Dermis microvascular lymphatic vessel endothelial cell (primary cell): ENCODE measurements around the gene KIF11. TPM values are rescaled to one million over a fixed set of nuclear protein-coding genes. Genes with fewer than 3 reads are reported as not detected.
A peak's percentile ranks its signal among the peaks of the same experiment; 100 is the strongest.
"Not testable (repeated sequence)": the region's sequence is repeated elsewhere in the genome, so short reads cannot be mapped to it uniquely, and the experiment has no call there.

Experiments used
- DNase-seq, 2 donors: peaks; one replicate each; pipeline versions ENCODE4 v3.0.0 to v3.0.0-alpha.2; 2010; ENCODE audit warnings: low read depth in 2 of 2
- total RNA-seq: library from RNA; depleted of rRNA; stranded (reverse); fragments of >200 nt; gene quantifications from 2 replicates; pipeline ENCODE4 v1.2.1, GENCODE V29; 2014

KIF11 gene
- 6.7 and 18.5 TPM in 2 replicates for total RNA-seq

DNA sequence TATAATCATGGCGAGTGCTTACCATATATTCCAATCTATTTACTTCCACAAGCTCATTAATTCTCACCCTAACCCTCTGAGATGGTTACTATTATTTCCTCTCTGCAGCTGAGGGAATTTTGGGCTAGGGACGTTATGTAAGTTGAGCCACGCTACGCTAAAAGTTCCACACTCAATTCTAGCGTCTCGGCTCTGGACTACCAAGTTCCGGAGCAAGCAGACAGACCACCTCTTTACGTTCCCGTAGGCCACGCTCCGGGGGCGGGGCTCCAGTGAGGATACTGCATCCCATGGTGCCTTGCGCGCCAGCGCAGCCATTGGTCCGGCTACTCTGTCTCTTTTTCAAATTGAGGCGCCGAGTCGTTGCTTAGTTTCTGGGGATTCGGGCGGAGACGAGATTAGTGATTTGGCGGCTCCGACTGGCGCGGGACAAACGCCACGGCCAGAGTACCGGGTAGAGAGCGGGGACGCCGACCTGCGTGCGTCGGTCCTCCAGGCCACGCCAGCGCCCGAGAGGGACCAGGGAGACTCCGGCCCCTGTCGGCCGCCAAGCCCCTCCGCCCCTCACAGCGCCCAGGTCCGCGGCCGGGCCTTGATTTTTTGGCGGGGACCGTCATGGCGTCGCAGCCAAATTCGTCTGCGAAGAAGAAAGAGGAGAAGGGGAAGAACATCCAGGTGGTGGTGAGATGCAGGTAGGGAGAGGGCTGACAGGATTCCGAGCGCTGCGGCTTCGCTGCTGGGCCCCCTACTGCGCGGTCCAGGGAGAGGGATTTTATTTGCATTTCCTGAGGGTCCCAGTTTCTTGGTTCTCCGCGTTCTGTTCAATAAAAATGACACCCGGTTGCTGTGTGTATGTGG, at the start of gene KIF11:
Gene KIF11 (plus strand): TSS at position 370 of the 858 bp plus-strand sequence. CDS start 246 bp downstream, at position 616.
- peak; percentile 91 to 97 for DNase-seq

DNA sequence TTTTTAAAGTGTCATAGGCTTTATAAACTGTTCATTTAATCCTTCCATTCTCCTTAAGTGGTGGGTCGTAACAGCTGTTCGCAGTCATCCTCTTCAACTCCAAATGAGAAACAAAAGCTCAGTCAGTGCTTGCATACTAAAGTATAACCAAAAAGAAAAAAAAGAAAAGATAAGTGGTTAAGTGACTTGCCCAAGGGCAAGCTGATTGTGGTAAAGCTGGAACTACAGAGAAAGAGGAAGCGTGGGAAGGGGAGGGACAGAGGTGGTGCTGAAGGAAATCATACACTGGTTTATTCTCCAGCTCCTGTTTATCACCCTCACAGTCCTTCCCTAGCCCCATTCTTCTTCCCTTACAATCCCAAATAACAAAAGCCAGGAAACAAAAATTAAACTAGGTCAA, 48.6 kb upstream of the KIF11 start:
- peak in 1 of 2 donors; percentile 35 for DNase-seq

DNA sequence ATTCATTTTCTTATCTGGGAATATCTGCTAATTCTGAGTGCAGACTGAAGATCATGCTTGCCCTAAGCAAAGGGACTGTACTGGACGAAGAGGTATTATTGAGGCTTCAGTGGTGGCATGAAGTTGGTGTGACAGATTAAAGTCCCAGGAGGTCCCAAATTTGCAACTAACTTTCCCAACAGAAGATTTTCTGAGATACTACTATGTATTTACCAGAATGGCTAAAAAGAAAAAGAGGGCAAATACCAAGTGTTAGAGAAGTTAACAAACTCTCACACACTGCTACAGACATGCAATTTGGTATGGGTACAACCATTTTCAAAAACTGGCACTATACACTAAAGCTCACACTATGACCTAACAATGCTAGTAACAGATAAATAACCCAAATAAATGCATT, 47.4 kb upstream of the KIF11 start:
- no peak for DNase-seq

DNA sequence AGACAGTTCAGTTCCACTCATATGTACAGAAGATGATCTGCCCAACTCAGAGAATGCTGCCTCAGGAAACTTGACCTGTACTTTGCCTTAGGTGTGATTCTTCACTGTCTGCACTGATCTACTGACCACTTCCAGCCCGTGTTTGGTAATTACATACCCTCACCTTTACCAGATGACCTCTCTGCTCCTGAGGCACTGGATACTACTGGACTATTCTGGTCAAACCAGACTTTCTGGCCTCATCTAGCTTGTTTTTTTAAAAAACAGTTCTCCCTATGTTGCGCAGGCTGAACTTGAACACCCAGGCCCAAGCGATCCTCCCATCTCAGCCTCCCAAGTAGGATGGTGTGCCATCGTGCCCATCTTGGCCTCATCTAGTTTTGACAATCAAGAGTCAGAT, 45.3 kb upstream of the KIF11 start:
- DNase-seq = no peak

DNA sequence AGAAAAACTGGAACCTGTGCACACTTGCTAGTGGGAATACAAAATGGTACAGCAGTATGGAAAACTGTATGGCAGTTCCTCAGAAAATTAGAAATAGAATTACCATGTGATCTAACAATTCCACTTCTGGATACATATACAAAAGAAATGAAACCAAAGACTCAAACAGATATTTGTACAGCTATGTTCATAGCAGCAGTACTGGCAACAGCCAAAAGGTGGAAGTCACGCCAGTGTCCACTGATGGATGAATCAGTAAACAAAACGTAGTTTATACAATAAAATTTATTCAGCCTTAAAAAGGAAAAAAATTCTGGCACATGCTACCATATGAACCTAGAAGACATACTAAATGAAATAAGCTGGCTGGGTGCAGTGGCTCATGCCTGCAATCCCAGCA, 42.0 kb upstream of the KIF11 start:
- DNase-seq = no peak

DNA sequence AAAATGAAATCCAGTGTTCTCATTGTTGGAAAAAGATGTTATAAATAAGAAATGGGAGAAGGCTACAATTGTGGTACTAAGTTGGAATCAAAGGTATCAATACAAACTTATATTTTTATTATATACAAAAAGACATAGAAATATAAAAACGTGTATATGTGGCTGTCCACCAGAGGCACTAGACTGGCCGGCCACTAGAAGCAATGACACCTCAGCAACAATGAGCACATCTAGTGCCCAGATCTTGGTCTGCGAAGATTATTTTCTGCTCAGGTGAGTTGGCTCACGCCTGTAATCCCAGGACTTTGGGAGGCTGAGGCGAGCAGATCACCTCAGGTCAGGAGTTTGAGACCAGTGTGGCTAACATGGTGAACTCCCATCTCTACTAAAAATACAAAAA, 40.6 kb upstream of the KIF11 start:
- DNase-seq = no peak

DNA sequence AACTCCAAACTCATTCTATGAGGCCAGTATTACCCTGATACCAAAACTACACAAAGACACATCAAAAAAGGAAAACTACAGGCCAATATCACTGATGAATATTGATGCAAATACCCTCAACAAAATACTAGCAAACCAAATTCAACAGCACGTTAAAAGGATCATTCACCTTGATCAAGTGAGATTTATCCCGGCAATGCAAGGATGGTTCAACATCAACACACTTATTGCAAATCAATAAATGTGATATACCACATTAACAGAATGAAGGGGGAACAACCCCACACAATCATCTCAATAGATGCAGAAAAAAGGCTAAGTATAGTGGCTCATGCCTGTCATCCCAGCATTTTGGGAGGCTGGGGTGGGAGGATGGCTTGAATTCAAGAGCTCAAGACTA, 39.0 kb upstream of the KIF11 start:
- DNase-seq = no peak

DNA sequence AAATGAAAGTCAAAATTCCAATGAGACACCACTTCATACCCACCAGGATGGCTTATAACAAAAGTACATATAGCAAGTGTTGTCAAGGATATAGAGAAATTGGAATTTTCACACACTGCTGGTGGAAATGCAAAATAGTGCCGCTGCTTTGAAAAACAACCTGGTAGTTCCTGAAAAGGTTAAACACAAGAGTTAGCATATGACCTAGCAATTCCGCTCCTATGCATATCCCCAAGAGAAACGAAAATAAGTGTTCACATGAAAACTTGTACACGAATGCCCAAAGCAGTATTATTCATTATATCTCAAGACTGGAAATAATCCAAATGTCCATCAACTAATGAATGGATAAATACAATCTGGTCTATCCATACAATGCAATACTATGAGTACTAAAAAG, 33.9 kb upstream of the KIF11 start:
- DNase-seq = no peak

DNA sequence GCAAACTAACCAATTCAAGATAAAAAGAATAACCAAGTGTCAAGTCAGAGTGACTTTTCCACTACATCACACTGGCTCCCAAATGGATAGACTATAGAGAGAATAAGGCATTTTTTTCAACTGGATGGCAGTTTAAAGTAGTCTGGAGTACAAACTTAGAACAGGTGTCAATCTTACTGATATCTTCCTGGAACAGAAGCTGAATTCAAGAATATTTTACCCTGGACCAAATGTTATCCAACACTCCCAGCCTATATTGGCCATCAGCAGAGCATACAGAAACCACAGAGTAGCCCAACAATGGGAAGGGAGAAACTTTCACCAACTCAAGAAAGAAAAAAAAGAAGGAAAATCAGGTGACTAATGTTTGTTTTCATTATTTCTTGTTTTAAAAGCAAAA, 30.5 kb upstream of the KIF11 start:
- DNase-seq = no peak

DNA sequence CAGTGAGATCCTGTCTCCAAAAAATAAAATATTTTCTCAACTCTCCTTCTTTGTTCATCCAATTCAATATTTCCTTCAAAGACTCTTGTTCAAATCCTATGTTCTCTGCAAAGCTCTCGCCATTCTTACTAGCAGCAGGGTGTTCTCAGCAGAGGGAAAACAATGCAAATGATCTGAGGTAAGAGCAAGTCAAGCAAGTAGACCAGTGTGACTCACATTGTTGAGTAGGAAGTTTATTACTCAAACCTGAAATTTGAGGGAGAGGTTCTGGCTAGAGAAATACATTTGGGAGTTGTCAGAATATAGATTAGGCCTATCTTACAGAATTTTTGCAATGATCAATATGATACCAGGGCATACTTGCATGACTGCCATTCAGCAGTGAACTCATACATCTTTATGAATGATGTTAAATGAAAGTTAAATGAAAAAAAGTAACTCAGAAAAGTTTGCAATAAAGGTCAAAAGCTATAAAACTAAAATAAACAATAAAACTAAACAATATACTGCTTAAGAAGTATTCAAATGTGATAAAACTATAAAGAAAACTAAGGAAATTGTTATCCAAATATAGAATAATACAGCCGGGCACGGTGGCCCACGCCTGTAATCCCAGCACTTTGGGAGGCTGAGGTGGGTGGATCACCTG, 24.9 kb upstream of the KIF11 start:
- peak in 1 of 2 donors; percentile 47 for DNase-seq

DNA sequence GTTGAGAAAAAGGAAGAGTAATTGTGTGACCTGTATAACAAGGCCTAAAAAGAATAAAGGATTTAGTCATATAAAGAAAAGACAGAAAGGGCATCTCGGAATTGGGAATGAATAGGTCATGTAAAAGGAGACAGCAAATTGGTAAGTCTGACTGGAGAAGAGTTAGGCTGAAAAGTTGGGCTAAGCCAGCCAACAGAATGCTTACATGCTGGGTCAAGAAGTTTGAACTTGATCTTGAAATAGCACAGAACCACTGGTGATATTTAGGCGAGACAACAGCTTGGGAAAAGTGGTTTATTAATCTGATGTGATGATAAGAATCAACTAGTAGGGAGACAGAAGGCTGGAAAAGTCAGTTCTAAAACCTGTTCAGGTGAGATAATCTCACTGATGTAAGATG, 23.9 kb upstream of the KIF11 start:
- DNase-seq = no peak

DNA sequence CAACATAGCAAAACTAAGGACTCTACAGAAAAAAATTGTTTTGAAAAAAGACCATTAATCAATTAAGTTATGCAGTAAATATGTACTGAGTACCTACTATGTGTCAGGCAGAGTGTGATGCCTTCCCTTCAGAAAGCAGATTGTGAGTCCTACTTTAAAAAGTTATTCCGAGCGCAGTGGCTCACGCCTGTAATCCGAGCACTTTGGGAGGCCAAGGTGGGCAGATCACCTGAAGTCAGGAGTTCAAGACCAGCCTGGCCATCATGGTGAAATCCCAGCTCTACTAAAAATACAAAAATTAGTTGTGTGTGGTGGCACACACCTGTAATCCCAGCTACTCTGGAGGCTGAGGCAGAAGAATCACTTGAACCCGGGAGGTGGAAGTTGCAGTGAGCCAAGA, 23.3 kb upstream of the KIF11 start:
- not testable (repeated sequence) for DNase-seq

DNA sequence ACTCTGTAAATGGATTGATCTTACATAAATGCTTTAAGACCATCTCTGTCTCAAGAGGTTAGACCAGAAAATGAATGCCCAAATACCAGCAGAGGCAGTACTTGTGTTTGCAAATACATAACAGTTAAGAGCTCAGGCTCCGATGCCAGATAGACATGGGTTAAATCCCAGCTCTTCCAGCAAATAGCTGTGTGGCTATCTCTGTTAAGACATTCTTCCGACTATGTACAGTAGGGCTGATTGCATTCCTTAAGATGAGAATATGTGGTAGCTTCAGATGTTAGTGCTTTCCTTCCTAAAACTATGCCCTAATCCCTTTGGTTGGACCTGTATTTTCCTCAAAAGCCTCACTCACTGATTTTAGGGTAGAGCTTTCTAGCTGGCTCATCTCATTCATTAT, 21.3 kb upstream of the KIF11 start:
- DNase-seq = no peak

DNA sequence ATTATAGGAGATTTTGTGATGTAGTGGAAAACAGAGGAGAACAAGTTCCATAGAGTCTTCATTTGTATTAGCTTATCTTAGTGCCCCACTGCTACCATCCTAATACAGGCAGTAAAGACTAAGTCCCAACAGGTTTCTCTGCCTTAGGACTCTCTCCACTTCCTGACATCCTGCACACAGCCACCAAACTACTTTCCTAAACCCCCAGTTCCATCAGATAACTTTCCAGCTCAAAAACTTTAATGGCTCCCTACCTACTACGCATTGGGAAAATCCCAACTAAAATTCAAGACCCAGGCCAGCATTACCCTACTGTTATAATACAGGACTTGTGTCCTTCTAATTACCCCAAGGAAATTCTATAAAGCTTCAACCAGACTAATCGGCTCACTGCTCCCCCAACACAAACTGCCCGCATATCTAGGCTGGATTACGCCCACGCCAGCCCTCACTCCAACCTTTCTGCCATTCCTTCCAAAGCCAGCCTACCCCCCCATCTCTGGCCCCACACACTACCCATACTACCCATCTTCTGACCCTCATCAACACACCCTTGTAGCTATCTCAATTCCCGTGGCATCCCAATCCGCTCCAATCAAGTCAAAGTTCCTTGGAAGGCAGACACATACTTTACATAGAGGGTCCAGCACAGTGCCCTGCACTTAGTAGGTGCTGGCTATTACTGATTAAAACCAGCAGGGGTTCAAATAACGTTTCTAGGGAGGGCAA, 20.4 kb upstream of the KIF11 start:
- DNase-seq = no peak

DNA sequence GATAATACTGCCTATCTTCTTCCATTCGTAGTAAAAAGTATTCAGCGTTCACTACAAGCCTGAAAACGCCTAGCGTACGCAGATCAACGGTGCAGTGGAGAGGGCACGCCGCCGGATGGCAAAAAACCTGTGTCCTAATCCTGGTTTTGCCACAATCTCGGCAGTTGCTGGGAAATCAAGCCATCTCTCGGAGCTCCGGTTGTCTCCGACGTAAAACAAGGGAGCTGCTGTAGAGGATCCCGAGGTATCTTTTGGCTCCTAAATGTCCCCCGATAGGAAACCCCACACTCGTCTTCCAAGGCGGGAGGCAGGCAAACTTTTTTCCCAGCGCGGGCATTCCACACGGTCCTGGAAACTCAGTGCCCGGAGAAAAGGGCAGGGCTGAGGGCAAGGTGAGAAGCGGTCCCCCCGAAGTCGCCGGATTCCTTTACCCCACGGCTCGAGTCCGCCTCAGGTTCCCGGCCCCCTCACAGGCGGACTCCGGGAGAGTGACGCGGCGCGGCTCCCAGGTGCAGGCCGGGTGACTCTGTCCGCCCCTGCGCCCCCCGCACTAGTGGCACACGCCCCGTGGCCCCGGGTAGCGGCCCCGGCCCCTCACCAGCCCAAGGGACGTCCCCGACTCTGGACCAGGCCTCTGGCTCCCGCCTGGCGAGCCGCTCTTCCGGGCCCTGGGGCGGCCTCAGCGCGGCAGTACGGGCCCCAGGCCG, 19.7 kb upstream of the KIF11 start:
- peak in 1 of 2 donors; percentile 51 for DNase-seq

DNA sequence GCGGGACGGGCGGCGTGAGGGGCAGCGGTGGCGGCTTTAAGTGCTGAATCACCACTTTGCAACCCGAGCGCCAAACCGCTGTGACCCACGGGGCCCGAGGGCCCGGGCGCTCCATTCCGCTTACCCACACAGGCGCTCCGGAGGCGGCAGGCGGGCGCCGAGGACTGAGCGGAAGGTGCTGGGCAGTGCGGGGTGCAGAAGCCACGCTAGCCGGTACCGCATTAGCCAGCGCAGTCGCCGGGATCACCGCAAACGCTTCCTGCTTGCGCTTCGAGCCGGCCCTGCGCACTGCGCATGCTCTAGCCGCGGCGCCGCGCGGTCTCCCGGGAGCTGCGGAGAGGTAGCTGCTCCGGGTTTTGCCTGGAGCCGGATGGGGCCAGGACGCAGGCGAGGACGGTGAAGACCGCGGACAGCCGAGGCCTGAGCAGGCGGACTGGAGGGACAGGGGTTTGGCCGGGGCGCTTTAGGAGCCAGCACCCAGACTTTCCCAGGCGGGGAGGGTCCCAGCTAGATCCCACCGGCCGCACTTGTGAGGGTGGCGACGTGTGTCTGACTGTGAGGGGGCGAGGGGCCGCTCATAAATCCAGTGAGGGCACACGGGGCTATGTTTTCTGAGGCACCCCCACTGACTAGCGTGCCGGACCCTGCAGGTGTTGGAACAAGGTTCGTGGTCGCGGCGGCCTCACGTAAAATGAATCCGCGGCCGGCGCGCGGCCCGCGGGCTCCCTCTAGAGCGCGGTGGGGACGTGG, 19.0 kb upstream of the KIF11 start, which contains the start of gene IDE:
Gene IDE (minus strand): TSS at position 296 of the 750 bp plus-strand sequence. CDS start 74 bp downstream, at position 222.
- peak; percentile 80 to 89 for DNase-seq

DNA sequence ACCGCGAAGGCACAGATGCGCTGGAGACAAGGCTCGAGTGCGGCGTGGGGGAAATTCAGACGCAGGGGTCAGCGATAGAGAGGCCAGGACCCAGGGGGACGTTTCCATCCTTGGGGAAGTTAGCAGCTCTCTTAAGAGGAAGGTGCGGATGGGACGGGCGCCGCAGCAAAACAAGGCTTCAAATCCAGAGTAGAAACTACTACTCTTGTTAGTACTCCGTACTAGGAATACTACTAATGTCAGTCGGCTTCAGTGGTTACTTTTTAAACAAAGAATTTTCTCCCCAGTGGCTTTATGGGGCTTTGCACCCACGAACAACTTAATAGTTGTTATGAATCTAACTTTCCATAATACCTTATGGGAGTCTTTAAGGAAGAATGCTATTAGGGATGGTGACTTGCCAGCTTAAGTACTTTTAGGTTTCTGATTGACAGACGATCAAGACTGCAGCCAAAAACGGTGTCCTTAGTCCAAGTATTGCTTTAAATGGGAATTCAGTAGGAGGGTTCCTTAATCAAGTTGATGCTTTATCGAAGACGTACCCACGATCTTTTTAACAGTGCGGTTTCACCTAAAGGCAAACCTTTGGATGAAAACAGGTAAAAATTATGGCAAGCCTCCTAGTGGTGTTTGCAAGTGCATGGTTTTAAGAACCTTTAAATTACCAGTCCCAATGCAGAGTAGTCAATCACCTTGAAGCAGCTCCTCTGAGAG, 18.2 kb upstream of the KIF11 start:
- DNase-seq = no peak

DNA sequence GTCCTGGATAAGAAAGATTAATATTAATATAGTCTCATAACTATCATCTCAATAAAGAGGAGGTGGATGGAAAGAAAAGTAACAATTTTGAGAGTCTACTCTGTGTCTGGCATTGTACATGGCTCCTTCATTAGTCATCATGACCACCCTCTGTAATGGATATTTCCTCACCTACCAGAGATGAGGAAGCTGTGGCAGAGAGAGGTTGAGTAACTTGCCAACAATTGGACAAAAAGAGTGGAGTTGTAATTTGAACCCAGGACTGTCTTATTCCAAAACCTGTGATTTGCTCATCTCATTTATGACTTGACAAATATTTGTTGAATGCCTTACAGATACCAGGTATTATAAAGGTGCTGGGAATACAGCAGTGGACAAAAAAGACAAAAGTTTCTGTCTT, 17.0 kb upstream of the KIF11 start:
- DNase-seq = no peak

DNA sequence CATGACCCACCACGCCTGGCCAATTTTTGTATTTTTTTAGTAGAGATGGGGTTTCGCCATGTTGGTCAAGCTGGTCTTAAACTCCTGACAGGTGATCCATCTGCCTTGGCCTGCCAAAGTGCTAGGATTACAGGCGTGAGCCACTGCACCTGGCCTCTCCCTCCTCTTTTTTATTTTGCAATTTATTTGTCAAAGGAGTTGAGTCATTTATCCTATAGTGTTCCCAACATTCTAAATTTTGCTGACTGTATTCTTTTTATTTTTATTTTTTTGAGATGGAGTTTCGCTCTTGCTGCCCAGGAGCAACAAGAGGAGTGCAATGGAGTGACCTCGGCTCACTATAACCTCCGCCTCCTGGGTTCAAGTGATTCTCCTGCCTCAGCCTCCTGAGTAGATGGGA, 10.6 kb upstream of the KIF11 start:
- not testable (repeated sequence) for DNase-seq
